PFSK-1 (cell line): ENCODE results near the gene STK31.

Experiments used
- FOXP2 ChIP-seq: optimal IDR thresholded peaks from 2 replicates; pipeline ENCODE3; 2011; ENCODE audit warnings: borderline replicate concordance, control low read depth, inconsistent platforms; ENCODE audit not compliant: insufficient read depth; ENCODE audit errors: extremely low read length, extremely low read depth
- POLR2AphosphoS5 ChIP-seq: IDR thresholded peaks from 2 replicates; pipeline ENCODE4 v1.6.1; 2012; ENCODE audit warnings: low read depth, mild to moderate bottlenecking, control low read depth, low read length, moderate library complexity
- REST ChIP-seq, 2 experiments: IDR thresholded peaks; 2 replicates each; pipeline versions ENCODE4 v1.6.1 to v1.8.0; 2011 to 2012; ENCODE audit warnings: low read depth in 2 of 2, low read length in 2 of 2, control low read depth in 1 of 2, inconsistent platforms in 1 of 2, mild to moderate bottlenecking in 1 of 2, moderate library complexity in 1 of 2; ENCODE audit not compliant: insufficient read depth in 1 of 2
- SIN3A ChIP-seq: IDR thresholded peaks from 2 replicates; pipeline ENCODE4 v1.6.1; 2012; ENCODE audit warnings: mild to moderate bottlenecking, low read length, moderate library complexity, borderline replicate concordance; ENCODE audit not compliant: insufficient read depth
- TAF1 ChIP-seq: IDR thresholded peaks from 2 replicates; pipeline ENCODE4 v1.6.1; 2012; ENCODE audit warnings: low read length, control low read depth, borderline replicate concordance; ENCODE audit not compliant: insufficient read depth

STK31 gene

GRCh38 chr7:23672033-23672432, 38.0 kb upstream of the STK31 start:
- no peak for TF ChIP-seq SIN3A
- TF ChIP-seq POLR2AphosphoS5: no peak
- TF ChIP-seq FOXP2: no peak
- TF ChIP-seq TAF1: no peak
- no peak for TF ChIP-seq REST (IDR thresholded peaks at IDR 0.05; ENCODE audit: insufficient read depth in 1 of 2, low read depth in 2 of 2, low read length in 2 of 2)

- no peak for TF ChIP-seq SIN3A
- TF ChIP-seq FOXP2: no peak
- no peak for TF ChIP-seq REST (IDR thresholded peaks at IDR 0.05; ENCODE audit: insufficient read depth in 1 of 2, low read depth in 2 of 2, low read length in 2 of 2)
- TF ChIP-seq TAF1: no peak
- no peak for TF ChIP-seq POLR2AphosphoS5
These were observed 30.1 kb upstream of the STK31 start, which contains the start of gene FAM221A for GRCh38 chr7:23679898-23680413. FAM221A (plus strand) TSS chr7:23680199; CDS start chr7:23680219, 20 bp downstream.

- TF ChIP-seq FOXP2: no peak
- TF ChIP-seq POLR2AphosphoS5: no peak
- no peak for TF ChIP-seq REST (IDR thresholded peaks at IDR 0.05; ENCODE audit: insufficient read depth in 1 of 2, low read depth in 2 of 2, low read length in 2 of 2)
- TF ChIP-seq TAF1: no peak
- no peak for TF ChIP-seq SIN3A
These were observed 29.3 kb upstream of the STK31 start for GRCh38 chr7:23680414-23681405.

- no peak for TF ChIP-seq POLR2AphosphoS5
- TF ChIP-seq SIN3A: no peak
- no peak for TF ChIP-seq FOXP2
- TF ChIP-seq TAF1: no peak
- TF ChIP-seq REST (IDR thresholded peaks at IDR 0.05; ENCODE audit: insufficient read depth in 1 of 2, low read depth in 2 of 2, low read length in 2 of 2): no peak
These were observed 24.3 kb upstream of the STK31 start for GRCh38 chr7:23685731-23686130.
